Karpas-422 (cell line): Measurements from ENCODE around the gene PGGHG. TPM values are rescaled to one million over a fixed set of nuclear protein-coding genes. Genes with fewer than 3 reads are reported as not detected.

Experiments used
- DNase-seq: peaks from one replicate; pipeline ENCODE4 v3.0.0-alpha.2; 2015
- H2AFZ ChIP-seq: fragments of 200-600 bp; sonication (generic); 2 replicates; pipeline ENCODE4 v1.6.1; 2014; ENCODE audit warnings: antibody characterized with exemption, low read length, mixed read lengths
- H3K27ac ChIP-seq: fragments of 200-600 bp; sonication (generic); 2 replicates; pipeline ENCODE4 v1.5.1; 2014; ENCODE audit warnings: mild to moderate bottlenecking, low read length, moderate library complexity
- H3K27me3 ChIP-seq: fragments of 200-600 bp; sonication (generic); 2 replicates; pipeline ENCODE4 v1.6.1; 2014; ENCODE audit warnings: low read length, mixed read lengths
- H3K36me3 ChIP-seq: fragments of 200-600 bp; sonication (generic); 2 replicates; pipeline ENCODE4 v1.6.1; 2014; ENCODE audit warnings: low read length, mixed read lengths; ENCODE audit not compliant: insufficient read depth
- H3K4me1 ChIP-seq: fragments of 200-600 bp; sonication (generic); 2 replicates; pipeline ENCODE4 v1.6.1; 2014; ENCODE audit warnings: mild to moderate bottlenecking, low read length, mixed read lengths
- H3K4me2 ChIP-seq: fragments of 200-600 bp; sonication (generic); 2 replicates; pipeline ENCODE4 v1.6.1; 2014; ENCODE audit warnings: low read length, low read depth, mild to moderate bottlenecking; ENCODE audit not compliant: poor library complexity, severe bottlenecking
- H3K4me3 ChIP-seq: fragments of 200-600 bp; sonication (generic); 2 replicates; pipeline ENCODE4 v1.5.1; 2014; ENCODE audit warnings: mild to moderate bottlenecking, antibody characterized with exemption, low read length, mixed read lengths
- H3K79me2 ChIP-seq: fragments of 200-600 bp; sonication (generic); 2 replicates; pipeline ENCODE4 v1.6.1; 2014; ENCODE audit warnings: mild to moderate bottlenecking, low read length, mixed read lengths
- H3K9ac ChIP-seq: fragments of 200-600 bp; sonication (generic); 2 replicates; pipeline ENCODE4 v1.6.0; 2014; ENCODE audit warnings: low read length
- H3K9me2 ChIP-seq: fragments of 200-600 bp; sonication (generic), shearing (Covaris generic); replicated peaks from 2 replicates; pipeline ENCODE4 v1.6.0; 2014; ENCODE audit warnings: mild to moderate bottlenecking, low read length, moderate library complexity; ENCODE audit not compliant: insufficient read depth
- H3K9me3 ChIP-seq: fragments of 300-700, 200-600 bp; sonication (generic); 2 replicates; pipeline ENCODE4 v1.6.1; 2014; ENCODE audit warnings: low read length, mixed read lengths
- H4K20me1 ChIP-seq: fragments of 200-600 bp; sonication (generic); 2 replicates; pipeline ENCODE4 v1.6.1; 2014; ENCODE audit warnings: mild to moderate bottlenecking, antibody characterized with exemption, low read length, low read depth; ENCODE audit not compliant: insufficient read depth
- total RNA-seq: library from RNA; depleted of rRNA; stranded (reverse); fragments of >200 nt; shearing (Covaris generic); gene quantifications from 2 replicates; pipeline ENCODE4 v1.2.3, GENCODE V29; 2014; ENCODE audit warnings: low replicate concordance

The PGGHG gene
- total RNA-seq, 1 experiment from 2014 or later, result 17.0 TPM

DNA sequence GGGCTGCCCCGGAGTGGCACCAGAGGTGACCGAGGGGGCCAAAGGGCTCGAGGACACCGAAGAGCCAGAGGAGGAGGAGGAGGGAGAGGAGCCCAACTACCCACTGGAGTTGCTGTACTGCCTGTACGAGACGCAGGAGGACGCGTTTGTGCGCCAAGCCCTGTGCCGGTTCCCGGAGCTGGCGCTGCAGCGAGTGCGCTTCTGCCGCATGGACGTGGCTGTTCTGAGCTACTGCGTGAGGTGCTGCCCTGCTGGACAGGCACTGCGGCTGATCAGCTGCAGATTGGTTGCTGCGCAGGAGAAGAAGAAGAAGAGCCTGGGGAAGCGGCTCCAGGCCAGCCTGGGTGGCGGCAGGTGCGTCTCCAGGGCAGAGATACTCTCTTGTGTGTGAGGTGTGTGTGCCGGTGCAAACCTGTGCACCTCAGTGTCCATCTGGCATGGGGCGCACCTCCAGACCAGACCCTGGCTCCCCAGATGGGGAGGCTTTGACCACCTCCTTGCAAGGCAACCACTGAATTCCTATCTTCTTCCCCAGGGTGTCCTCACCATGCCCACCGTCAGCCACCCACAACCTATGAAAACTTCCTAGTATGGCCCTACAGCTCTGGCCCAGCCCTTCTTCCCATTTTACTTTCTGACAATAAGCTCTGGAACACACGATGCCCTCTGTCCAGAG, 7.3 kb upstream of the PGGHG start:
- Histone ChIP-seq H3K9me2 (no peaks in the 10 kb centered on the region), H3K4me3 (no peak overlapping the region), H3K79me2 (no peaks in the 10 kb centered on the region), H3K27ac (no peak overlapping the region), H4K20me1 (no peaks in the 10 kb centered on the region), H3K4me2 (no peak overlapping the region), H2AFZ (no peak overlapping the region), H3K9ac (no peak overlapping the region), H3K27me3 (no peaks in the 10 kb centered on the region), H3K9me3 (no peaks in the 10 kb centered on the region), H3K4me1 (no peaks in the 10 kb centered on the region), H3K36me3 (no peaks in the 10 kb centered on the region)
- no peak for DNase-seq

DNA sequence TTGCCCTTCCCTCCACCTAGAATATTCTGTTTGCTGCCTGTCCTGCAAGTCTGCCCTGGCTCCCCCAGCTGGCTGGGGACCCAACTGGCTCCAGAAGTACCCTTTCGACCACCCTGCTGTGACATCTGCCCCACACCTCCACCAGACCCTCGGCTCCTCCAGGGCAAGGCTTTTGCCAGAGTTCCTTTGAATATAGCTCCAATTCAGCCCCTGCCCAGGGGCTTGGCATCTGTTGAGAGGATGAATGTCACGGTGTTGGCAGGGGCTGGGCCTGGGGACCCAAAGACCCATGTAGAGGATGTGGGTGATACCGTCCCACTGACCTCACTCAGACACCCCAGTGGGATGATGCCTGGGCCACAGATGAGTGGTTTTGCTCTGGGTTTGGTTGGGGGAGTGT, 6.8 kb upstream of the PGGHG start:
- no peak overlapping the region for H3K4me3 ChIP-seq
- H3K36me3 ChIP-seq, result no peaks in the 10 kb centered on the region
- no peaks in the 10 kb centered on the region for H3K9me2 ChIP-seq
- H3K4me1 ChIP-seq, result no peaks in the 10 kb centered on the region
- H3K9ac ChIP-seq, result no peak overlapping the region
- no peak overlapping the region for H3K4me2 ChIP-seq
- no peak overlapping the region for H2AFZ ChIP-seq
- no peaks in the 10 kb centered on the region for H3K79me2 ChIP-seq
- H4K20me1 ChIP-seq, result no peaks in the 10 kb centered on the region
- no peaks in the 10 kb centered on the region for H3K9me3 ChIP-seq
- DNase-seq, result no peak
- H3K27me3 ChIP-seq, result no peaks in the 10 kb centered on the region
- no peak overlapping the region for H3K27ac ChIP-seq

DNA sequence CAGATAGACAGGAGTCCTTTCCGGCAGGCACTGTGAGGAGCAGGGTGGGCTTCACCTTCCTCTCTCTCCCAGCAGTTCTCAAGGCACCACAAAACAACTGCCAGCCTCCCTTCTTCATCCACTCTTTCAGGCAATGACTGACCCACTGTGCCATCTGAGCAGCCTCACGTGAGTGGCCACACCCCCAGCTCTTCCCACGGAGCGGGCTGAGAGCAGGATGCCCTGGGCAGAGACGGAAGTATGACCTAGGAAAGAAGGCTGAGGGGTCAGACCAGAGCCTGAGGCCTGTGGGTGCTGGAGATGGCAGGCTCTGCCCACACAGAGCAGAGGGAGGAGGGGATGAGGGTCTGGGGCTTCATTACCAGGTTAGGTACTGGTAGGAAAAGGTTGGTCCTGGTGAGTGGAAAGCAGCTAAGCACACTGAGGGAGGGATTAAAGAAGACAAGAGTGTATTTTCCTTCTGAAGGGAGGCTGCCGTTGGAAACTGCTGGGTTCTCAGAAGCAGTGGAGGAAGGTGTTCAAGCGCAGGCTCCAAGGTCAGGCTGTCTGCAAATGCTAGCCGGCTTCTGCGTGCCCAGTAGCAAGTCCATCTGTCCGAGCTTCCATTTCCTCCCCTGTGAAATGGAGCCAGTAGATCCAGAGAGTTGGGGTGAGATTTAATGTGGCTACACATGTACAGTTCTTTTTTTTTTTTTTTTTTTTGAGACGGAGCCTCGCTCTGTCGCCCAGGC, 6.1 kb upstream of the PGGHG start:
- Histone ChIP-seq H3K36me3 (no peaks in the 10 kb centered on the region), H3K4me1 (no peaks in the 10 kb centered on the region), H2AFZ (no peak overlapping the region), H3K9me3 (no peaks in the 10 kb centered on the region), H3K79me2 (no peaks in the 10 kb centered on the region), H3K27ac (no peak overlapping the region), H3K9me2 (no peaks in the 10 kb centered on the region), H3K9ac (no peak overlapping the region), H3K4me2 (no peak overlapping the region), H3K27me3 (no peaks in the 10 kb centered on the region), H3K4me3 (no peak overlapping the region), H4K20me1 (no peaks in the 10 kb centered on the region)
- DNase-seq, result no peak

DNA sequence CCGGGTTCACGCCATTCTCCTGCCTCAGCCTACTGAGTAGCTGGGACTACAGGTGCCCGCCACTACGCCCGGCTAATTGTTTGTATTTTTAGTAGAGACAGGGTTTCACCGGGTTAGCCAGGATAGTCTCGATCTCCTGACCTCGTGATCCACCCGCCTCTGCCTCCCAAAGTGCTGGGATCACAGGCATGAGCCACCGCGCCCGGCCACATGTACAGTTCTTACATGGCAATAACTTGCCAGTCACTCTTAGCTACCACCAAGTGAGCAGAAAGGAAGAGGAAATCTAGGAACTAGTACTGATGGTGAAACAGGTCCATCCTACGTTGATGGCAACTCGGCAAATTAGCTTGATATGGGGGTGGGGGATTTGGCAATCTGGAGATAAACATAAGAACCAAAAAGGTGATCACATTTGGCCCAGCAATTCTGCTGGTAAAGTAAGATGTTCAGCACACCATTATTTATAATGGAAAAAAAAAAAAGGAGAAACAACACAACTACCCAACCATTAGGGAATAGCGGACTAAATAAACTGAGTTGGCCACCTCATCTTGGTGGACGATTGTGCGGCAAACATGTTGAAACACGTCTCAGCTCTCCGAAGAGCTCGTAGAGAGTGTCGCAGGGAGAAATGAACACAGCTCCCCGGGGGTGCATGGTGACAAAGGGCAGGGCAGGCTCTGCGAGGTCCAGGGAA, 5.4 kb upstream of the PGGHG start:
- H3K79me2 ChIP-seq, result no peaks in the 10 kb centered on the region
- DNase-seq, result no peak
- H3K27me3 ChIP-seq, result no peaks in the 10 kb centered on the region
- no peaks in the 10 kb centered on the region for H3K9me2 ChIP-seq
- H3K9ac ChIP-seq, result no peak overlapping the region
- H4K20me1 ChIP-seq, result no peaks in the 10 kb centered on the region
- H2AFZ ChIP-seq, result no peak overlapping the region
- no peaks in the 10 kb centered on the region for H3K9me3 ChIP-seq
- peaks cover 4% of the 10 kb centered on the region; the same call in 1 of the 2 replicates for H3K4me1 ChIP-seq
- H3K4me2 ChIP-seq, result no peak overlapping the region
- H3K27ac ChIP-seq, result no peak overlapping the region
- H3K4me3 ChIP-seq, result no peak overlapping the region
- H3K36me3 ChIP-seq, result no peaks in the 10 kb centered on the region

DNA sequence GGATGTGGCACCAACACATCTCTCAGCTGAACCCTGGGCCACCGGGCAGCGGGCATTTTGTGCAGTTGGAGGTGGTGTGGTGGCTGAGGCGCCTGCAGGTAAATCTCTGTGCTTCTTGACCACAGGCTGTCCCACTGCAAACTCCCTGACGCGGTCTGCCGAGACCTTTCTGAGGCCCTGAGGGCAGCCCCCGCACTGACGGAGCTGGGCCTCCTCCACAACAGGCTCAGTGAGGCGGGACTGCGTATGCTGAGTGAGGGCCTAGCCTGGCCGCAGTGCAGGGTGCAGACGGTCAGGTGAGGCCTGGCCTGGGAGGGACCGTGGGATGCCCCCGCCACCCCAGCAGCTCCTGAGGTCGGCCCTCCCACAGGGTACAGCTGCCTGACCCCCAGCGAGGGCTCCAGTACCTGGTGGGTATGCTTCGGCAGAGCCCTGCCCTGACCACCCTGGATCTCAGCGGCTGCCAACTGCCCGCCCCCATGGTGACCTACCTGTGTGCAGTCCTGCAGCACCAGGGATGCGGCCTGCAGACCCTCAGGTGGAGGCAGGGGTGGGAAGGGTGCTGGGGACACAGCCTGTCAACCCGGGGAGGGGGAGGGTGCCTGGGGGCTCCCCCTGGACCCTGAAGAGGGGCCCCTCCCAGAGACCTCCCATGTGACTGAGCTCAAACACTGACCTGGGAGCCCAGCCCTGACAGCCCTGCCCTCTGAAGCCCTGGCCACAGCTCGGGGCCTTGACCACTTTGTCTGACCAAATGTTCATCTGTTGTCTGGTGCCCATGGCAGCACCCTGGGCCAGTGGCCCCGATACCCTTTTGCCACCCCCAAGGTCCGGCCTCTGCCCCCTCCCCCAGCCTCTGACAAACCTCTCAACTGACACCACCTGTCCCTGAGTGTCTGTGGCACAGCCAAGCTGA, 4.6 kb upstream of the PGGHG start:
- H3K9me2 ChIP-seq, result no peaks in the 10 kb centered on the region
- no peaks in the 10 kb centered on the region for H3K27me3 ChIP-seq
- H3K79me2 ChIP-seq, result no peaks in the 10 kb centered on the region
- no peak overlapping the region for H3K27ac ChIP-seq
- no peaks in the 10 kb centered on the region for H3K9me3 ChIP-seq
- H3K4me2 ChIP-seq, result no peak overlapping the region
- peaks cover 5% of the 10 kb centered on the region; the same call in 1 of the 2 replicates for H3K4me1 ChIP-seq
- no peaks in the 10 kb centered on the region for H3K36me3 ChIP-seq
- no peak overlapping the region for H3K9ac ChIP-seq
- H3K4me3 ChIP-seq, result no peak overlapping the region
- H4K20me1 ChIP-seq, result no peaks in the 10 kb centered on the region
- H2AFZ ChIP-seq, result no peak overlapping the region
- no peak for DNase-seq

DNA sequence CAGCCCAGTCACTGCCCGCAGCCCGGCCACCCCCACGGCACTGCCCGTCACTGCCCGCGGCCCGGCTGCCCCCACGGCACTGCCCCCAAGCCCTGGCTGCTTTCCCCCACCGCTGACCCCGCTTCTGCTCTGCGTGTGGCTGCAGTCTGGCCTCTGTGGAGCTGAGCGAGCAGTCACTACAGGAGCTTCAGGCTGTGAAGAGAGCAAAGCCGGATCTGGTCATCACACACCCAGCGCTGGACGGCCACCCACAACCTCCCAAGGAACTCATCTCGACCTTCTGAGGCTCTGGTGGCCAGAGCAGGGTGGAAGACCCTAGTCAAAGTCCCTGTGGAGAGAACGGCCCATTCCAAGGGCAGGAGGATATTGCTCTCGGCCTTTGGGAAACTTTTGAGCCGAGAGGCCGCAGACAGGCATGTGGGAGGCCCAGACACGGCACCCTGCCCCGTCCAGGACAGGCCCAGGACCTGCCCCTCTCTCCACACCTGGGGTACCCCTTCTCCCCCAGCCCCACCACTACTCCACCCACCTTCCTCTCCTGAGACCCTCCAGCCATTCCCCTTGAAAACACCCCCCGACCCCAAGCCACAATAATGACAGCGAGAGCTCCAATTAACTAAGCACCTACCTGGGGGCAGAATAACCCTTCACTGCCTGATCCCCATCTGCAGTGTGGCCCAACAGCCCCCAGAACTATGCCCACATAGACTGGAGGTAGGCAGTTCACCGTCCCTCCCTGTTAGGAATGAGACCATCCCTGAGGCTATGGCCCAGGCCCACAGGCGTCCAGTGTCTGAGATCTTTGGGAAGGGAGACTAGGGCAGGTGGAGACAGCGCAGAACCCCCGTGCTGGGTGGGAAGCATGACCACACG, 3.7 kb upstream of the PGGHG start:
- Histone ChIP-seq H3K9me2 (no peaks in the 10 kb centered on the region), H3K9ac (no peak overlapping the region)

DNA sequence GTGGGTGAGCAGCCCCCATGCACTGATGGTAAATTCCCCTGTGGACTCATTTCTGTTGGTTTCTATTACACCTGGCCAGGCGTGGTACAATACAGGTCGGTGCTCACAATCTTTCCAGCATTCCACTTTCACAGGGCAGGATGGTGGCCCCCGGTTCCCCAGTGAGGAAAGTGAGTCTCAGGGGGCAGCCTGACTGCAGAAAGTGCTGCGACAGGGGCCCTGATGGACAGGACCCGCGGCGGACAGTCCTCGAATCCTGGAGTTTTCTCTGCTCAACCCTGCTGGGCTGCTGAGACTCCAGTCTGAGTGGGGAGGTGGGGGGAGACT, 3.1 kb upstream of the PGGHG start:
- H3K27ac ChIP-seq, result no peak overlapping the region
- no peaks in the 10 kb centered on the region for H3K9me3 ChIP-seq
- H4K20me1 ChIP-seq, result no peaks in the 10 kb centered on the region
- peaks cover 10% of the 10 kb centered on the region for H3K4me1 ChIP-seq
- H3K4me2 ChIP-seq, result no peak overlapping the region
- no peaks in the 10 kb centered on the region for H3K79me2 ChIP-seq
- DNase-seq, result no peak
- H3K27me3 ChIP-seq, result no peaks in the 10 kb centered on the region
- no peaks in the 10 kb centered on the region for H3K9me2 ChIP-seq
- H2AFZ ChIP-seq, result no peak overlapping the region
- no peaks in the 10 kb centered on the region for H3K36me3 ChIP-seq
- no peak overlapping the region for H3K9ac ChIP-seq
- H3K4me3 ChIP-seq, result no peak overlapping the region

More for the DNA sequence above, 3.7 kb upstream of the PGGHG start:
- Histone ChIP-seq H3K27ac (no peak overlapping the region), H4K20me1 (no peaks in the 10 kb centered on the region), H3K4me1 (peaks cover 10% of the 10 kb centered on the region), H3K4me3 (no peak overlapping the region), H3K27me3 (no peaks in the 10 kb centered on the region), H3K36me3 (no peaks in the 10 kb centered on the region), H3K4me2 (no peak overlapping the region), H3K79me2 (no peaks in the 10 kb centered on the region), H3K9me3 (no peaks in the 10 kb centered on the region), H2AFZ (no peak overlapping the region)
- DNase-seq, result no peak
